Measurements from ENCODE around the gene HOXD9.

The HOXD9 gene

GRCh38 chr2:176099159-176099727, 23.3 kb upstream of the HOXD9 start:
- no peak for DNase-seq

GRCh38 chr2:176099728-176100546, 22.6 kb upstream of the HOXD9 start, which contains the start of gene HOXD12:
HOXD12 (plus strand) TSS chr2:176099795; CDS start chr2:176099802, 7 bp downstream.
- no peak for DNase-seq

GRCh38 chr2:176100547-176101140, 21.9 kb upstream of the HOXD9 start:
- no peak for DNase-seq

- no peak for DNase-seq
Measured at GRCh38 chr2:176101216-176101830, 21.2 kb upstream of the HOXD9 start.

- DNase-seq: no peak
Measured at GRCh38 chr2:176101842-176102241, 20.7 kb upstream of the HOXD9 start.

GRCh38 chr2:176102309-176102866, 20.1 kb upstream of the HOXD9 start:
- no peak for DNase-seq

- DNase-seq: no peak
Measured at GRCh38 chr2:176103194-176103593, 19.3 kb upstream of the HOXD9 start.

GRCh38 chr2:176103742-176104315, 18.7 kb upstream of the HOXD9 start:
- no peak for DNase-seq

- DNase-seq: no peak
Measured at GRCh38 chr2:176104316-176105077, 18.0 kb upstream of the HOXD9 start.

GRCh38 chr2:176105078-176105729, 17.3 kb upstream of the HOXD9 start:
- no peak for DNase-seq

GRCh38 chr2:176105730-176106580, 16.6 kb upstream of the HOXD9 start:
- DNase-seq: no peak

- no peak for DNase-seq
Measured at GRCh38 chr2:176106581-176107539, 15.7 kb upstream of the HOXD9 start, which contains the start of gene HOXD11. HOXD11 (plus strand) TSS chr2:176107280; CDS start chr2:176107356, 76 bp downstream.

GRCh38 chr2:176107731-176108181, 14.8 kb upstream of the HOXD9 start:
- DNase-seq: no peak

- no peak for DNase-seq
Measured at GRCh38 chr2:176109192-176109901, 13.2 kb upstream of the HOXD9 start.

- no peak for DNase-seq
Measured at GRCh38 chr2:176109946-176110345, 12.6 kb upstream of the HOXD9 start.

- no peak for DNase-seq
Measured at GRCh38 chr2:176110415-176111308, 11.9 kb upstream of the HOXD9 start.

- no peak for DNase-seq
Measured at GRCh38 chr2:176111309-176111663, 11.2 kb upstream of the HOXD9 start.

All from NCI-H446 treated with DMSO at 0.1 percent for 48 hours (cell line).